ENCODE measurements around the gene RAB33B. TPM values are rescaled to one million over a fixed set of nuclear protein-coding genes. Genes with fewer than 3 reads are reported as not detected.

Gene RAB33B
- total RNA-seq, 1 donor from 2014 or later = 9.8 TPM

GRCh38 chr4:139450586-139450985 is 3.3 kb upstream of the RAB33B start:
- DNase-seq = no peak
- Histone ChIP-seq H3K27ac (no peak overlapping the region), H3K4me1 (peaks cover 14% of the 10 kb centered on the region), H3K9me3 (no peaks in the 10 kb centered on the region), H3K36me3 (no peaks in the 10 kb centered on the region), H3K27me3 (no peaks in the 10 kb centered on the region), H3K4me3 (no peak overlapping the region)
- no peak for ATAC-seq
- no peak for TF ChIP-seq CTCF (IDR thresholded peaks at IDR 0.05)
- intact Hi-C loops (cut with DNase I) = no loop called here

- no peaks in the 10 kb centered on the region for H3K27me3 ChIP-seq
- no peaks in the 10 kb centered on the region for H3K36me3 ChIP-seq
- H3K27ac ChIP-seq = no peak overlapping the region
- ATAC-seq = no peak
- peak overlapping the region; percentile 67 for H3K4me3 ChIP-seq
- H3K9me3 ChIP-seq = no peaks in the 10 kb centered on the region
- peaks cover 28% of the 10 kb centered on the region for H3K4me1 ChIP-seq
- DNase-seq = no peak
- intact Hi-C loops (cut with DNase I) = no loop called here
- TF ChIP-seq CTCF (IDR thresholded peaks at IDR 0.05) = no peak
Observed at GRCh38 chr4:139451997-139452396, 1.9 kb upstream of the RAB33B start.

- Histone ChIP-seq H3K27ac (peak overlapping the region; percentile 94), H3K4me1 (peaks cover 38% of the 10 kb centered on the region), H3K9me3 (no peaks in the 10 kb centered on the region), H3K36me3 (no peaks in the 10 kb centered on the region), H3K4me3 (peak overlapping the region; percentile 67), H3K27me3 (no peaks in the 10 kb centered on the region)
- ATAC-seq (peak; percentile 34), DNase-seq (no peak)
- TF ChIP-seq CTCF (IDR thresholded peaks at IDR 0.05) = peak; percentile 45
- intact Hi-C loops (cut with DNase I) = no loop called here
Observed at GRCh38 chr4:139453041-139453370, 915 bp upstream of the RAB33B start.

DNA sequence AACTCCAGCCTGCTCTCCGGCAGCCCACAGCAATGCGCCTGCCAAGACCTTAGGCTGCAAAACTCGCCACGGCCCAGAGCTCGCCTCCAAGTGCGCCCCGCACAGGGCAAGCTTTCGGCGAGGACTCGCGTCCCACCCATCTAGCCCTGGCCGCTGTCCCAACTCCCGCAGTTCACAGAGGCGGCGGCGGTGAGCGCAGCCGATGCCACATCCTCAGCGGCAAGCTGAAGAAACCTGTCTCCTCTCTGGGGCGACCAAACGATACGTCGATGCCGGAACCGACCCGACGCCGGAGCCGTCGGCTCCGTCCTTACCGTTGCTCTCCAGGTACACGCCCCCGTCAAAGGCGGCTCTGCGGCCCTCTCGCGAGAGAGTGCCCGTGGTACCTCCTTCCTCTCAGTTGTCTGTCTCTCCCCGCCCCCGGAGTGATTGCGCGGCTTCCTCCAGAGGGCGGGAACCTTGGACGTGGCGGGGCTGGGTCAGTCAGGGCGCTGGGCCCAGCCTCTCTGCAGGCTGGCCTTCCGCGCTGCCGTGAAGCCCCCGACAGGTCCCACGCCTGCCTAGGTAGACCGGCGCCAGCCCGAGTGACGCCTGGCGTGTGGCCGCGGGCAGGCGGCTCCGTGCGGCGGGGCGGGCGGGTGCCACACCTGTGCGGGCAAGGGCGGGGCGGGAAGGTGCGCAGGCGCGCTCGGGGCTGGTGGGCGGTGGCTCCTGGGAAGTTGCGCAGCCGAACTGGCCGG is 380 bp upstream of the RAB33B start:
- H3K27me3 ChIP-seq = no peaks in the 10 kb centered on the region
- ATAC-seq = peak; percentile 97
- H3K27ac ChIP-seq = peak overlapping the region; percentile 94
- peak overlapping the region; percentile 67 for H3K4me3 ChIP-seq
- no peaks in the 10 kb centered on the region for H3K36me3 ChIP-seq
- DNase-seq = peak; percentile 100
- peaks cover 44% of the 10 kb centered on the region for H3K4me1 ChIP-seq
- no peak for TF ChIP-seq CTCF (IDR thresholded peaks at IDR 0.05)
- intact Hi-C loops (cut with DNase I) = no loop called here
- H3K9me3 ChIP-seq = no peaks in the 10 kb centered on the region

DNA sequence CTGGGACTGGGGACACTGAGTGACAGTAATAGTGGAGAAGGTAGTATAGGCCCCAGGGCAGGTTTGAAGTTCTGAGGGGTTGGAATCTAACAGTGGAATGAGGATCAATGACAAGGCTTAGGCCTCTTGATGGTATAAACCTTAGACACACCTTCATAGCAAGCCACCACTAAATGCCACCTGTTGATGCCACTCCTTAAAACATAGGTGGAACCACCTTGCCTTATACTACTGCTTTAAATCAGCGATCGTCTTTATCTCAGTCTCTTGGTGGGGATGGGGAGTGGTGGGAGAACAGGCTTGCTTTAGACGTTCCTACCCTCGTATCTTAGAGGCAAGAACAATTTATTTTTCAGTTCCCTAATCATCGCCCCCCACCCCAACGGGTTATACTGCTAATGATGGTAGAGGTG is 1.2 kb downstream of the RAB33B start:
- intact Hi-C loops (cut with DNase I) = no loop called here
- no peak for ATAC-seq
- DNase-seq = no peak
- Histone ChIP-seq H3K27ac (peak overlapping the region; percentile 14), H3K36me3 (no peaks in the 10 kb centered on the region), H3K27me3 (no peaks in the 10 kb centered on the region), H3K4me1 (peaks cover 44% of the 10 kb centered on the region), H3K9me3 (no peaks in the 10 kb centered on the region), H3K4me3 (peak overlapping the region; percentile 67)
- no peak for TF ChIP-seq CTCF (IDR thresholded peaks at IDR 0.05)

GRCh38 chr4:139457318-139457717 is 3.4 kb downstream of the RAB33B start:
- no peaks in the 10 kb centered on the region for H3K36me3 ChIP-seq
- H3K9me3 ChIP-seq = no peaks in the 10 kb centered on the region
- no peak overlapping the region for H3K27ac ChIP-seq
- no peaks in the 10 kb centered on the region for H3K27me3 ChIP-seq
- DNase-seq (no peak), ATAC-seq (no peak)
- TF ChIP-seq CTCF (IDR thresholded peaks at IDR 0.05) = no peak
- H3K4me3 ChIP-seq = peak overlapping the region; percentile 9
- intact Hi-C loops (cut with DNase I) = no loop called here
- H3K4me1 ChIP-seq = peaks cover 44% of the 10 kb centered on the region
